GM12878 (cell line): ENCODE measurements around the gene TNFAIP3. TPM values are rescaled to one million over a fixed set of nuclear protein-coding genes. Genes with fewer than 3 reads are reported as not detected.
A peak's percentile ranks its signal among the peaks of the same experiment; 100 is the strongest.

Experiments used
- ATF7 ChIP-seq: fragments of 450-650 bp; IDR thresholded peaks from 2 replicates; pipeline ENCODE4 v1.6.1; 2016; ENCODE audit warnings: low read depth, mild to moderate bottlenecking
- CHD1 ChIP-seq: IDR thresholded peaks from 2 replicates; pipeline ENCODE4 v1.6.1; 2012; ENCODE audit warnings: low read depth, low read length, improper control_type of control experiment
- DPF2 ChIP-seq: fragments of 450-650 bp; IDR thresholded peaks from 2 replicates; pipeline ENCODE4 v1.6.1; 2017; ENCODE audit warnings: mild to moderate bottlenecking
- EED ChIP-seq: sonication (generic); IDR thresholded peaks from 2 replicates; pipeline ENCODE4 v1.6.1; 2016; ENCODE audit warnings: antibody characterized with exemption, low read depth
- FOS ChIP-seq: IDR thresholded peaks from 3 replicates; pipeline ENCODE4 v1.6.1; 2011; ENCODE audit warnings: borderline replicate concordance; ENCODE audit not compliant: insufficient read length; ENCODE audit errors: extremely low read depth
- IKZF2 ChIP-seq, 2 experiments: fragments of 450-650 bp; IDR thresholded peaks; 2 replicates each; pipeline ENCODE4 v1.6.1; 2017; ENCODE audit warnings: mild to moderate bottlenecking in 2 of 2, moderate library complexity in 2 of 2
- IRF4 ChIP-seq: IDR thresholded peaks from 2 replicates; pipeline ENCODE4 v1.6.1; 2011; ENCODE audit warnings: low read depth, low read length
- JUNB ChIP-seq: IDR thresholded peaks from 2 replicates; pipeline ENCODE4 v1.6.1; 2016; ENCODE audit warnings: antibody characterized with exemption, mild to moderate bottlenecking
- MEF2A ChIP-seq: IDR thresholded peaks from 2 replicates; pipeline ENCODE4 v1.6.1; 2011; ENCODE audit warnings: low read depth, mild to moderate bottlenecking, low read length, moderate library complexity; ENCODE audit not compliant: insufficient read depth
- NFIC ChIP-seq: IDR thresholded peaks from 2 replicates; pipeline ENCODE4 v1.6.1; 2012; ENCODE audit warnings: low read depth, mild to moderate bottlenecking, inconsistent platforms, low read length, moderate library complexity
- POLR2A ChIP-seq: IDR thresholded peaks from 2 replicates; pipeline ENCODE4 v1.6.1; 2011; ENCODE audit warnings: low read depth, mild to moderate bottlenecking, low read length
- POLR2AphosphoS2 ChIP-seq: IDR thresholded peaks from 2 replicates; pipeline ENCODE4 v1.6.1; 2011; ENCODE audit warnings: low read depth, mild to moderate bottlenecking, low read length, improper control_type of control experiment, moderate library complexity
- RAD51 ChIP-seq: fragments of 450-650 bp; IDR thresholded peaks from 2 replicates; pipeline ENCODE4 v1.6.1; 2016; ENCODE audit warnings: moderate library complexity, mild to moderate bottlenecking, inconsistent platforms
- SMAD1 ChIP-seq: fragments of 450-650 bp; IDR thresholded peaks from 2 replicates; pipeline ENCODE4 v1.6.1; 2018; ENCODE audit warnings: mild to moderate bottlenecking, low read depth; ENCODE audit not compliant: partially characterized antibody
- SMC3 ChIP-seq: IDR thresholded peaks from 2 replicates; pipeline ENCODE4 v1.6.1; 2011; ENCODE audit warnings: low read length, improper control_type of control experiment, borderline replicate concordance
- polyA plus RNA-seq, 11 experiments: library from polyadenylated mRNA; depleted of rRNA in 4 of 11; unstranded in 6 of 11; stranded (reverse) in 5 of 11; fragments of >200 nt; fragmentation: Nextera tagmentation in 4 of 11; fragmentation: Illumina TruSeq in 1 of 11; extraction: Ambion mirVana in 4 of 11; extraction: Trizol in 1 of 11; gene quantifications; 1 replicate in 1 of 11; 2 replicates in 10 of 11; pipeline versions ENCODE4 v1.2.1 to v1.2.3, GENCODE V29; 2011 to 2016; ENCODE audit warnings: inconsistent platforms in 2 of 11, missing spikeins in 2 of 11, low read depth in 1 of 11
- total RNA-seq, 4 experiments: library from RNA; depleted of rRNA in 3 of 4; stranded (reverse); fragments of >200 nt in 3 of 4; fragmentation: Illumina TruSeq in 1 of 4; extraction: Trizol in 1 of 4; gene quantifications; 2 replicates each; pipeline versions ENCODE4 v1.2.1 to v1.2.3, GENCODE V29; 2013 to 2021
- TF ChIP-seq, protein P1 (sequence below): fragments of 150-350 bp; IDR thresholded peaks from 2 replicates; pipeline ENCODE4 v1.6.1; 2016; ENCODE audit warnings: low read depth, low read length
- TF ChIP-seq, protein P2 (sequence below): fragments of 450-650 bp; IDR thresholded peaks from 2 replicates; pipeline ENCODE4 v1.6.1; 2016; ENCODE audit warnings: mild to moderate bottlenecking
- TF ChIP-seq, protein P3 (sequence below): fragments of 450-650 bp; IDR thresholded peaks from 2 replicates; pipeline ENCODE4 v1.6.1; 2018; ENCODE audit warnings: mild to moderate bottlenecking, low read depth, moderate library complexity; ENCODE audit not compliant: partially characterized antibody
- TF ChIP-seq, protein P4 (sequence below): fragments of 450-650 bp; IDR thresholded peaks from 2 replicates; pipeline ENCODE4 v1.6.1; 2016; ENCODE audit warnings: mild to moderate bottlenecking
- TF ChIP-seq, protein P5 (sequence below), 3 experiments: IDR thresholded peaks in 2 of 3; conservative IDR thresholded peaks in 1 of 3; 2 replicates each; pipeline ENCODE4 v1.5.1; 2011; ENCODE audit warnings: low read depth in 3 of 3, low read length in 3 of 3, mild to moderate bottlenecking in 3 of 3, control low read depth in 2 of 3, moderate library complexity in 2 of 3, inconsistent platforms in 1 of 3, mixed read lengths in 1 of 3; ENCODE audit not compliant: control insufficient read depth in 2 of 3, insufficient read depth in 1 of 3; ENCODE audit errors: extremely low read depth in 1 of 3

The TNFAIP3 gene
- total and polyA plus RNA-seq, 10 of the 15 experiments (the other 5 are each of a cell fraction or from before 2014, with no cell fraction given), result 18.0 to 350 (median 127) TPM

DNA sequence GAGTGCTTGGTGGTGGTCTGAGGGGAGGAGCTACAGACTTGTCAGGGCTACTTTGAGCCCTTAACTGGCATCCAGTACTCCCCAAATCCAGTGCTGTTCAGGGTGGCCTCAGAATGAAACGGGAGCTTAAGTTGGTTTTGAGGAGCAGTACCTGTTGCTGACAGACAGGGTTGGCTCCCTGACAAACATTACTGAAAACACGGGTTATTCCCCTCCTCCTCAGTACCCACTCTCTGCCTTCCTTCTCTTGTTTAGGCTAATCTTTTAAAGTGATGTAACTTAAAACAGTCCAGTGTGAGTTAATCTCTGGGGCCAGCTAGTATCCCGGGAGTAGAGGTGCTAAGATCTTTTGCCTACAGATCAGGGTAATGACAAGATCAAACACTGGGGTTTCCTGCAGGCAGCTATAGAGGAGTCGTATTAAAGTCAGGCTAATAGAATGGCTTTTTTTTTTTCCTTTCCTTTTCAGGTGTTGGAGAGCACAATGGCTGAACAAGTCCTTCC lies 3.7 kb downstream of the TNFAIP3 start (continued):
- TF ChIP-seq, protein P1, sequence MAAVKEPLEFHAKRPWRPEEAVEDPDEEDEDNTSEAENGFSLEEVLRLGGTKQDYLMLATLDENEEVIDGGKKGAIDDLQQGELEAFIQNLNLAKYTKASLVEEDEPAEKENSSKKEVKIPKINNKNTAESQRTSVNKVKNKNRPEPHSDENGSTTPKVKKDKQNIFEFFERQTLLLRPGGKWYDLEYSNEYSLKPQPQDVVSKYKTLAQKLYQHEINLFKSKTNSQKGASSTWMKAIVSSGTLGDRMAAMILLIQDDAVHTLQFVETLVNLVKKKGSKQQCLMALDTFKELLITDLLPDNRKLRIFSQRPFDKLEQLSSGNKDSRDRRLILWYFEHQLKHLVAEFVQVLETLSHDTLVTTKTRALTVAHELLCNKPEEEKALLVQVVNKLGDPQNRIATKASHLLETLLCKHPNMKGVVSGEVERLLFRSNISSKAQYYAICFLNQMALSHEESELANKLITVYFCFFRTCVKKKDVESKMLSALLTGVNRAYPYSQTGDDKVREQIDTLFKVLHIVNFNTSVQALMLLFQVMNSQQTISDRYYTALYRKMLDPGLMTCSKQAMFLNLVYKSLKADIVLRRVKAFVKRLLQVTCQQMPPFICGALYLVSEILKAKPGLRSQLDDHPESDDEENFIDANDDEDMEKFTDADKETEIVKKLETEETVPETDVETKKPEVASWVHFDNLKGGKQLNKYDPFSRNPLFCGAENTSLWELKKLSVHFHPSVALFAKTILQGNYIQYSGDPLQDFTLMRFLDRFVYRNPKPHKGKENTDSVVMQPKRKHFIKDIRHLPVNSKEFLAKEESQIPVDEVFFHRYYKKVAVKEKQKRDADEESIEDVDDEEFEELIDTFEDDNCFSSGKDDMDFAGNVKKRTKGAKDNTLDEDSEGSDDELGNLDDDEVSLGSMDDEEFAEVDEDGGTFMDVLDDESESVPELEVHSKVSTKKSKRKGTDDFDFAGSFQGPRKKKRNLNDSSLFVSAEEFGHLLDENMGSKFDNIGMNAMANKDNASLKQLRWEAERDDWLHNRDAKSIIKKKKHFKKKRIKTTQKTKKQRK, result no peak
- TF ChIP-seq RAD51 (no peak), CHD1 (0 out of 2 replicates have a peak, but pooled peaks have one; percentile 41), SMC3 (peak; percentile 3; the same call in 1 of the 2 replicates), MEF2A (0 out of 2 replicates have a peak, but pooled peaks have one; percentile 6), IKZF2 (IDR thresholded peaks at IDR 0.05) (peak; percentile 45 to 46; a peak in 1 of 4 replicates), NFIC (peak; percentile 19; the same call in 1 of the 2 replicates), SMAD1 (peak; percentile 45), DPF2 (0 out of 2 replicates have a peak, but pooled peaks have one; percentile 41), JUNB (0 out of 2 replicates have a peak, but pooled peaks have one; percentile 19), POLR2AphosphoS2 (peak; percentile 16; the same call in 1 of the 2 replicates), FOS (no peak), IRF4 (0 out of 2 replicates have a peak, but pooled peaks have one; percentile 46), POLR2A (peak; percentile 67), ATF7 (peak; percentile 65), EED (peak; percentile 56)
- TF ChIP-seq, protein P2, sequence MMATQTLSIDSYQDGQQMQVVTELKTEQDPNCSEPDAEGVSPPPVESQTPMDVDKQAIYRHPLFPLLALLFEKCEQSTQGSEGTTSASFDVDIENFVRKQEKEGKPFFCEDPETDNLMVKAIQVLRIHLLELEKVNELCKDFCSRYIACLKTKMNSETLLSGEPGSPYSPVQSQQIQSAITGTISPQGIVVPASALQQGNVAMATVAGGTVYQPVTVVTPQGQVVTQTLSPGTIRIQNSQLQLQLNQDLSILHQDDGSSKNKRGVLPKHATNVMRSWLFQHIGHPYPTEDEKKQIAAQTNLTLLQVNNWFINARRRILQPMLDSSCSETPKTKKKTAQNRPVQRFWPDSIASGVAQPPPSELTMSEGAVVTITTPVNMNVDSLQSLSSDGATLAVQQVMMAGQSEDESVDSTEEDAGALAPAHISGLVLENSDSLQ, result peak; percentile 80
- TF ChIP-seq, protein P3, sequence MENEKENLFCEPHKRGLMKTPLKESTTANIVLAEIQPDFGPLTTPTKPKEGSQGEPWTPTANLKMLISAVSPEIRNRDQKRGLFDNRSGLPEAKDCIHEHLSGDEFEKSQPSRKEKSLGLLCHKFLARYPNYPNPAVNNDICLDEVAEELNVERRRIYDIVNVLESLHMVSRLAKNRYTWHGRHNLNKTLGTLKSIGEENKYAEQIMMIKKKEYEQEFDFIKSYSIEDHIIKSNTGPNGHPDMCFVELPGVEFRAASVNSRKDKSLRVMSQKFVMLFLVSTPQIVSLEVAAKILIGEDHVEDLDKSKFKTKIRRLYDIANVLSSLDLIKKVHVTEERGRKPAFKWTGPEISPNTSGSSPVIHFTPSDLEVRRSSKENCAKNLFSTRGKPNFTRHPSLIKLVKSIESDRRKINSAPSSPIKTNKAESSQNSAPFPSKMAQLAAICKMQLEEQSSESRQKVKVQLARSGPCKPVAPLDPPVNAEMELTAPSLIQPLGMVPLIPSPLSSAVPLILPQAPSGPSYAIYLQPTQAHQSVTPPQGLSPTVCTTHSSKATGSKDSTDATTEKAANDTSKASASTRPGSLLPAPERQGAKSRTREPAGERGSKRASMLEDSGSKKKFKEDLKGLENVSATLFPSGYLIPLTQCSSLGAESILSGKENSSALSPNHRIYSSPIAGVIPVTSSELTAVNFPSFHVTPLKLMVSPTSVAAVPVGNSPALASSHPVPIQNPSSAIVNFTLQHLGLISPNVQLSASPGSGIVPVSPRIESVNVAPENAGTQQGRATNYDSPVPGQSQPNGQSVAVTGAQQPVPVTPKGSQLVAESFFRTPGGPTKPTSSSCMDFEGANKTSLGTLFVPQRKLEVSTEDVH, result peak; percentile 14
- TF ChIP-seq, protein P4, sequence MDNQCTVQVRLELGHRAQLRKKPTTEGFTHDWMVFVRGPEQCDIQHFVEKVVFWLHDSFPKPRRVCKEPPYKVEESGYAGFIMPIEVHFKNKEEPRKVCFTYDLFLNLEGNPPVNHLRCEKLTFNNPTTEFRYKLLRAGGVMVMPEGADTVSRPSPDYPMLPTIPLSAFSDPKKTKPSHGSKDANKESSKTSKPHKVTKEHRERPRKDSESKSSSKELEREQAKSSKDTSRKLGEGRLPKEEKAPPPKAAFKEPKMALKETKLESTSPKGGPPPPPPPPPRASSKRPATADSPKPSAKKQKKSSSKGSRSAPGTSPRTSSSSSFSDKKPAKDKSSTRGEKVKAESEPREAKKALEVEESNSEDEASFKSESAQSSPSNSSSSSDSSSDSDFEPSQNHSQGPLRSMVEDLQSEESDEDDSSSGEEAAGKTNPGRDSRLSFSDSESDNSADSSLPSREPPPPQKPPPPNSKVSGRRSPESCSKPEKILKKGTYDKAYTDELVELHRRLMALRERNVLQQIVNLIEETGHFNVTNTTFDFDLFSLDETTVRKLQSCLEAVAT, result peak; percentile 83
- TF ChIP-seq, protein P5, sequence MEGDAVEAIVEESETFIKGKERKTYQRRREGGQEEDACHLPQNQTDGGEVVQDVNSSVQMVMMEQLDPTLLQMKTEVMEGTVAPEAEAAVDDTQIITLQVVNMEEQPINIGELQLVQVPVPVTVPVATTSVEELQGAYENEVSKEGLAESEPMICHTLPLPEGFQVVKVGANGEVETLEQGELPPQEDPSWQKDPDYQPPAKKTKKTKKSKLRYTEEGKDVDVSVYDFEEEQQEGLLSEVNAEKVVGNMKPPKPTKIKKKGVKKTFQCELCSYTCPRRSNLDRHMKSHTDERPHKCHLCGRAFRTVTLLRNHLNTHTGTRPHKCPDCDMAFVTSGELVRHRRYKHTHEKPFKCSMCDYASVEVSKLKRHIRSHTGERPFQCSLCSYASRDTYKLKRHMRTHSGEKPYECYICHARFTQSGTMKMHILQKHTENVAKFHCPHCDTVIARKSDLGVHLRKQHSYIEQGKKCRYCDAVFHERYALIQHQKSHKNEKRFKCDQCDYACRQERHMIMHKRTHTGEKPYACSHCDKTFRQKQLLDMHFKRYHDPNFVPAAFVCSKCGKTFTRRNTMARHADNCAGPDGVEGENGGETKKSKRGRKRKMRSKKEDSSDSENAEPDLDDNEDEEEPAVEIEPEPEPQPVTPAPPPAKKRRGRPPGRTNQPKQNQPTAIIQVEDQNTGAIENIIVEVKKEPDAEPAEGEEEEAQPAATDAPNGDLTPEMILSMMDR (IDR thresholded peaks at IDR 0.05 in 2 of 3, conservative IDR thresholded peaks at IDR 0.05 in 1 of 3; ENCODE audit: control insufficient read depth in 2 of 3, extremely low read depth in 1 of 3, insufficient read depth in 1 of 3, low read depth in 3 of 3, low read length in 3 of 3), result peak; percentile 16 to 37 (median 32); a peak in 4 of 6 replicates
